GM04504 (cell line): ENCODE results near the gene ABCC9.
"Not testable (repeated sequence)": the region's sequence is repeated elsewhere in the genome, so short reads cannot be mapped to it uniquely, and the experiment has no call there.

Source experiments
- DNase-seq: peaks from one replicate; pipeline ENCODE4 v3.0.0-alpha.2; 2012; ENCODE audit warnings: low read depth

Gene ABCC9

GRCh38 chr12:21814814-21815213, 126.4 kb downstream of the ABCC9 start:
- DNase-seq, result no peak

GRCh38 chr12:21814327-21814726, 126.9 kb downstream of the ABCC9 start:
- DNase-seq, result no peak

GRCh38 chr12:21813751-21814150, 127.5 kb downstream of the ABCC9 start:
- no peak for DNase-seq

GRCh38 chr12:21813125-21813524, 128.1 kb downstream of the ABCC9 start:
- DNase-seq, result no peak

GRCh38 chr12:21812340-21812739, 128.9 kb downstream of the ABCC9 start:
- DNase-seq, result not testable (repeated sequence)

GRCh38 chr12:21809100-21809499, 132.1 kb downstream of the ABCC9 start:
- DNase-seq, result no peak

GRCh38 chr12:21806255-21806654, 135.0 kb downstream of the ABCC9 start:
- DNase-seq, result no peak

GRCh38 chr12:21801522-21802288, 139.5 kb downstream of the ABCC9 start:
- DNase-seq, result no peak

- DNase-seq, result no peak
Measured at GRCh38 chr12:21800011-21800410, 141.2 kb downstream of the ABCC9 start.

GRCh38 chr12:21797539-21797938, 143.7 kb downstream of the ABCC9 start:
- no peak for DNase-seq

GRCh38 chr12:21795648-21796328, 145.4 kb downstream of the ABCC9 start:
- DNase-seq, result no peak

GRCh38 chr12:21794807-21795595, 146.2 kb downstream of the ABCC9 start:
- DNase-seq, result not testable (repeated sequence)

- not testable (repeated sequence) for DNase-seq
Measured at GRCh38 chr12:21789687-21790086, 151.5 kb downstream of the ABCC9 start.

GRCh38 chr12:21788089-21788983, 152.9 kb downstream of the ABCC9 start:
- no peak for DNase-seq

GRCh38 chr12:21786041-21786531, 155.1 kb downstream of the ABCC9 start:
- no peak for DNase-seq

- DNase-seq, result not testable (repeated sequence)
Measured at GRCh38 chr12:21782723-21783122, 158.5 kb downstream of the ABCC9 start.

- DNase-seq, result no peak
Measured at GRCh38 chr12:21780786-21781185, 160.4 kb downstream of the ABCC9 start.

GRCh38 chr12:21776175-21776574, 165.1 kb downstream of the ABCC9 start:
- DNase-seq, result no peak

- DNase-seq, result no peak
Measured at GRCh38 chr12:21775133-21775820, 165.9 kb downstream of the ABCC9 start.

- no peak for DNase-seq
Measured at GRCh38 chr12:21774358-21775132, 166.7 kb downstream of the ABCC9 start, which contains the start of gene KCNJ8. Gene KCNJ8, minus strand, starts transcription at chr12:21774706. Its CDS starts 1,090 bp downstream, at chr12:21773616.
